Activated gamma-delta T cell (primary cell): ENCODE measurements around the gene TAC4.
A peak's percentile ranks its signal among the peaks of the same experiment; 100 is the strongest.

Source experiments
- DNase-seq: peaks from one replicate; lab custom pipeline; 2025; lab: John Stamatoyannopoulos, UW

Gene TAC4

GRCh38 chr17:49873466-49873865, 25.6 kb upstream of the TAC4 start:
- DNase-seq = no peak

- DNase-seq = no peak
Observed at GRCh38 chr17:49872754-49873377, 25.0 kb upstream of the TAC4 start.

GRCh38 chr17:49871211-49871610, 23.3 kb upstream of the TAC4 start:
- no peak for DNase-seq

GRCh38 chr17:49870298-49870697, 22.4 kb upstream of the TAC4 start:
- no peak for DNase-seq

- no peak for DNase-seq
Observed at GRCh38 chr17:49869038-49869374, 21.1 kb upstream of the TAC4 start.

GRCh38 chr17:49866882-49867413, 19.1 kb upstream of the TAC4 start:
- DNase-seq = no peak

- DNase-seq = no peak
Observed at GRCh38 chr17:49866019-49866380, 18.1 kb upstream of the TAC4 start.

- DNase-seq = no peak
Observed at GRCh38 chr17:49862781-49863331, 15.0 kb upstream of the TAC4 start.

- DNase-seq = no peak
Observed at GRCh38 chr17:49861150-49861884, 13.4 kb upstream of the TAC4 start.

GRCh38 chr17:49859991-49860953, 12.4 kb upstream of the TAC4 start:
- DNase-seq = no peak

- no peak for DNase-seq
Observed at GRCh38 chr17:49858796-49859195, 10.9 kb upstream of the TAC4 start.

GRCh38 chr17:49854126-49854525, 6.3 kb upstream of the TAC4 start:
- no peak for DNase-seq

GRCh38 chr17:49853470-49854015, 5.7 kb upstream of the TAC4 start:
- DNase-seq = no peak

GRCh38 chr17:49851387-49852291, 3.8 kb upstream of the TAC4 start:
- peak; percentile 35 for DNase-seq

- DNase-seq = no peak
Observed at GRCh38 chr17:49850772-49851386, 3.0 kb upstream of the TAC4 start.

- DNase-seq = no peak
Observed at GRCh38 chr17:49850218-49850610, 2.3 kb upstream of the TAC4 start.

GRCh38 chr17:49848739-49849138, 870 bp upstream of the TAC4 start:
- DNase-seq = no peak

- DNase-seq = no peak
Observed at GRCh38 chr17:49846938-49847712, 744 bp downstream of the TAC4 start.

GRCh38 chr17:49845321-49845720, 2.5 kb downstream of the TAC4 start:
- no peak for DNase-seq
